HCT116 (cell line): ENCODE data around the gene ZNF578. TPM values are rescaled to one million over a fixed set of nuclear protein-coding genes. Genes with fewer than 3 reads are reported as not detected.

Experiments used
- ATAC-seq: fragments of 200-7000 bp; cut with Tn5 transposase; 2 replicates; pipeline ENCODE4 v1.9.1; 2020; ENCODE audit warnings: mild to moderate bottlenecking, moderate library complexity
- BruUV-seq: library from RNA; stranded (reverse); fragments of 400-500 nt; replicated peaks from 2 replicates; lab custom pipeline; 2021; lab: Mats Ljungman, UMichigan
- CTCF ChIA-PET: fragments of 300-600 bp; sonication (Branson Sonifier 250); formaldehyde crosslinking; loops from one replicate; lab custom pipeline; 2021; ENCODE audit warnings: antibody characterized with exemption; lab: Charles Lee
- POLR2A ChIA-PET: fragments of 300-600, 350-600 bp; sonication (Branson Sonifier 250); formaldehyde crosslinking; loops from one replicate; lab custom pipeline; 2021; ENCODE audit warnings: antibody characterized with exemption; lab: Charles Lee
- RAD21 ChIA-PET, 2 experiments: fragments of 300-600 bp; sonication (Branson Sonifier 250); formaldehyde crosslinking; loops; one replicate each; lab custom pipeline; 2023; ENCODE audit warnings: low total read pairs in 2 of 2; ENCODE audit not compliant: uncharacterized antibody in 2 of 2, unreplicated experiment in 2 of 2, low non-redundant PET in 1 of 2; lab: Charles Lee
- DNase-seq: peaks from one replicate; pipeline ENCODE4 v3.0.0-alpha.2; 2010; ENCODE audit warnings: low read depth, low spot score
- H2AFZ ChIP-seq: fragments of 200-600 bp; shearing (Covaris generic), sonication (generic); 2 replicates; pipeline ENCODE4 v1.6.1; 2017; ENCODE audit warnings: low read depth, mixed run types, mixed read lengths, antibody characterized with exemption, low read length; ENCODE audit not compliant: poor library complexity, severe bottlenecking
- H3K27ac ChIP-seq: 2 replicates; pipeline ENCODE4 v1.5.1; 2012; ENCODE audit warnings: low read depth, low read length
- H3K27me3 ChIP-seq: fragments of 200-600 bp; sonication (generic); 2 replicates; pipeline ENCODE4 v1.6.1; 2016; ENCODE audit warnings: mixed run types, low read length, mixed read lengths; ENCODE audit not compliant: insufficient read depth
- H3K36me3 ChIP-seq, 2 experiments: fragments of 200-500 bp in 1 of 2; fragments of 200-600 bp in 1 of 2; sonication (Bioruptor generic) in 1 of 2; sonication (generic) in 1 of 2; 2 replicates each; pipeline versions ENCODE4 v1.5.1 to v1.6.1; 2014 to 2016; ENCODE audit warnings: low read length in 2 of 2, inconsistent platforms in 1 of 2, mixed read lengths in 1 of 2, mixed run types in 1 of 2; ENCODE audit not compliant: insufficient read depth in 2 of 2, control insufficient read depth in 1 of 2
- H3K4me1 ChIP-seq, 2 experiments: fragments of 200-600 bp in 1 of 2; sonication (generic) in 1 of 2; 2 replicates each; pipeline versions ENCODE4 v1.5.1 to v1.6.1; 2012 to 2017; ENCODE audit warnings: low read length in 2 of 2, inconsistent platforms in 1 of 2, mild to moderate bottlenecking in 1 of 2, mixed read lengths in 1 of 2, mixed run types in 1 of 2, moderate library complexity in 1 of 2; ENCODE audit not compliant: insufficient read depth in 2 of 2, control insufficient read depth in 1 of 2
- H3K4me2 ChIP-seq: fragments of 200-600 bp; sonication (generic); 2 replicates; pipeline ENCODE4 v1.6.1; 2017; ENCODE audit warnings: mixed run types, low read length, mixed read lengths
- H3K4me3 ChIP-seq, 2 experiments: fragments of 200-600 bp in 1 of 2; sonication (generic) in 1 of 2; replicated peaks in 1 of 2; 2 replicates each; pipeline ENCODE4 v1.5.1; 2011 to 2016; ENCODE audit warnings: low read length in 2 of 2, control low read depth in 1 of 2, low read depth in 1 of 2, mild to moderate bottlenecking in 1 of 2, mixed read lengths in 1 of 2, mixed run types in 1 of 2
- H3K79me2 ChIP-seq: fragments of 200-600 bp; sonication (generic); 2 replicates; pipeline ENCODE4 v1.6.1; 2017; ENCODE audit warnings: mild to moderate bottlenecking, mixed run types, low read length, moderate library complexity, mixed read lengths; ENCODE audit not compliant: insufficient read depth
- H3K9ac ChIP-seq: fragments of 200-600 bp; sonication (generic); 2 replicates; pipeline ENCODE4 v1.6.1; 2016; ENCODE audit warnings: low read length, mixed read lengths
- H3K9me2 ChIP-seq: fragments of 200-600 bp; sonication (generic), shearing (Covaris generic); 2 replicates; pipeline ENCODE4 v1.6.1; 2017; ENCODE audit warnings: mixed run types, mild to moderate bottlenecking, moderate library complexity; ENCODE audit not compliant: insufficient read depth
- H3K9me3 ChIP-seq, 2 experiments: fragments of 200-500 bp in 1 of 2; fragments of 200-600 bp in 1 of 2; sonication (Bioruptor generic) in 1 of 2; sonication (generic) in 1 of 2; 2 replicates each; pipeline ENCODE4 v1.6.1; 2014 to 2017; ENCODE audit warnings: low read length in 2 of 2, mixed read lengths in 2 of 2, inconsistent platforms in 1 of 2, low read depth in 1 of 2, mild to moderate bottlenecking in 1 of 2, mixed run types in 1 of 2, moderate library complexity in 1 of 2; ENCODE audit not compliant: control insufficient read depth in 1 of 2, insufficient read depth in 1 of 2
- H4K20me1 ChIP-seq: fragments of 200-600 bp; sonication (generic), shearing (Covaris generic); 2 replicates; pipeline ENCODE4 v1.6.1; 2017; ENCODE audit warnings: mixed run types, mild to moderate bottlenecking, moderate library complexity; ENCODE audit not compliant: insufficient read depth
- CBX3 ChIP-seq: IDR thresholded peaks from 2 replicates; pipeline ENCODE4 v1.6.1; 2012; ENCODE audit warnings: low read depth
- CEBPB ChIP-seq: IDR thresholded peaks from 2 replicates; pipeline ENCODE4 v1.6.1; 2012; ENCODE audit warnings: low read depth
- EGR1 ChIP-seq: IDR thresholded peaks from 2 replicates; pipeline ENCODE4 v1.6.1; 2012; ENCODE audit warnings: low read depth
- ELF1 ChIP-seq: IDR thresholded peaks from 2 replicates; pipeline ENCODE4 v1.6.1; 2012; ENCODE audit warnings: low read depth, borderline replicate concordance
- EZH2 ChIP-seq: fragments of 200-600 bp; sonication (generic); IDR thresholded peaks from 2 replicates; pipeline ENCODE4 v1.6.1; 2017; ENCODE audit warnings: antibody characterized with exemption, mixed run types
- EZH2phosphoT487 ChIP-seq: fragments of 200-600 bp; IDR thresholded peaks from 2 replicates; pipeline ENCODE4 v1.6.1; 2018; ENCODE audit warnings: antibody characterized with exemption, borderline replicate concordance
- JUND ChIP-seq: IDR thresholded peaks from 2 replicates; pipeline ENCODE4 v1.6.1; 2012
- POLR2A ChIP-seq: IDR thresholded peaks from 2 replicates; pipeline ENCODE4 v1.7.0; 2011; ENCODE audit warnings: borderline replicate concordance; ENCODE audit not compliant: insufficient read depth, insufficient read length; ENCODE audit errors: extremely low read depth
- POLR2AphosphoS5 ChIP-seq: IDR thresholded peaks from 2 replicates; pipeline ENCODE4 v1.6.1; 2011; ENCODE audit warnings: mild to moderate bottlenecking, low read depth, low read length, moderate library complexity
- RAD21 ChIP-seq: IDR thresholded peaks from 2 replicates; pipeline ENCODE4 v1.6.1; 2012; ENCODE audit warnings: low read depth, mild to moderate bottlenecking
- SIN3A ChIP-seq: IDR thresholded peaks from 2 replicates; pipeline ENCODE4 v1.6.1; 2012; ENCODE audit warnings: low read depth
- SRF ChIP-seq: IDR thresholded peaks from 2 replicates; pipeline ENCODE4 v1.6.1; 2012; ENCODE audit warnings: low read depth
- TCF7L2 ChIP-seq: IDR thresholded peaks from 2 replicates; pipeline ENCODE4 v1.7.0; 2011; ENCODE audit warnings: borderline replicate concordance, inconsistent platforms; ENCODE audit not compliant: insufficient read depth, insufficient read length; ENCODE audit errors: extremely low read depth
- YY1 ChIP-seq: IDR thresholded peaks from 2 replicates; pipeline ENCODE4 v1.6.1; 2011; ENCODE audit warnings: low read length, low read depth, moderate library complexity, mild to moderate bottlenecking; ENCODE audit not compliant: insufficient replicate concordance; ENCODE audit errors: extremely low read depth
- ZNF274 ChIP-seq: fragments of 200-500 bp; sonication (Bioruptor generic); IDR thresholded peaks from 2 replicates; pipeline ENCODE4 v1.6.1; 2014; ENCODE audit warnings: mild to moderate bottlenecking, low read depth, low read length, inconsistent platforms
- intact Hi-C: fragments of 100-400 bp; cut with micrococcal nuclease; formaldehyde crosslinking; loops from 2 replicates; pipeline ENCODE4 v1.10.0; 2022
- total RNA-seq: library from RNA; stranded (reverse); gene quantifications from one replicate; pipeline ENCODE4 v1.2.1, GENCODE V29; 2021; ENCODE audit not compliant: unreplicated experiment
- TF ChIP-seq, protein P1 (sequence below): IDR thresholded peaks from 2 replicates; pipeline ENCODE4 v1.6.1; 2012
- TF ChIP-seq, protein P2 (sequence below): IDR thresholded peaks from 2 replicates; pipeline ENCODE4 v1.6.1; 2011; ENCODE audit warnings: mild to moderate bottlenecking, low read length, moderate library complexity; ENCODE audit not compliant: insufficient replicate concordance; ENCODE audit errors: extremely low read depth
- TF ChIP-seq, protein P3 (sequence below), 3 experiments: fragments of 200-600 bp in 1 of 3; sonication (generic) in 1 of 3; IDR thresholded peaks in 2 of 3; conservative IDR thresholded peaks in 1 of 3; 2 replicates each; pipeline ENCODE4 v1.5.1; 2012 to 2017; ENCODE audit warnings: low read depth in 2 of 3, low read length in 2 of 3, antibody characterized with exemption in 1 of 3, borderline replicate concordance in 1 of 3, control low read depth in 1 of 3, mild to moderate bottlenecking in 1 of 3, mixed read lengths in 1 of 3, mixed run types in 1 of 3, moderate library complexity in 1 of 3; ENCODE audit not compliant: insufficient read depth in 1 of 3

Gene ZNF578
- total RNA-seq, 1 experiment from 2014 or later = not detected

DNA sequence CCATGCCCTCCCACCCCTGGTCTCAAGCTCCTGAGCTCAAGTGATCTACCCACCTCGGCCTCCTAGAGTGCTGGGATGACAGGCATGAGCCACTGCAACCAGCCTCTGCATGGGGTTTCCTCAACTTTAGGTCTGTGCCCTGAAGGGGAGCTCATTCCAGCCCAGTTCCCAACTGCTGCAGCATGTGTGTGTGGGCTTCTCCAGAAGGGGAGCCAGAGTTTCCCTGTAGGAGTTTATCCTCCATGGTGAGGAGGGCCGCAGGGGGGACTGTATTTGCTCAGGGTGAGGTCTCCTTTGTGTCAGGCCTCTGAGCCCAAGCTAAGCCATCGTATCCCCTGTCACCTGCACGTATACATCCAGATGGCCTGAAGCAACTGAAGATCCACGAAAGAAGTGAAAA lies 62.8 kb downstream of the ZNF578 start:
- Histone ChIP-seq H3K4me3 (no peak overlapping the region), H3K9ac (no peak overlapping the region), H3K4me2 (no peak overlapping the region), H3K27ac (no peak overlapping the region), H2AFZ (no peak overlapping the region), H3K9me3 (peaks cover 3 to 4% of the 10 kb centered on the region in 2 experiments; a peak in 2 of 4 replicates), H3K36me3 (no peaks in the 10 kb centered on the region), H3K27me3 (no peaks in the 10 kb centered on the region)
- ATAC-seq (no peak), DNase-seq (no peak)
- ChIA-PET RAD21 (no interaction called here), POLR2A (no interaction called here)
- intact Hi-C loops = no loop called here
- no TSS peak for BruUV-seq
- TF ChIP-seq SRF = no peak
- TF ChIP-seq, protein P1, sequence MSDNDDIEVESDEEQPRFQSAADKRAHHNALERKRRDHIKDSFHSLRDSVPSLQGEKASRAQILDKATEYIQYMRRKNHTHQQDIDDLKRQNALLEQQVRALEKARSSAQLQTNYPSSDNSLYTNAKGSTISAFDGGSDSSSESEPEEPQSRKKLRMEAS = no peak
- no peak for TF ChIP-seq EGR1
- TF ChIP-seq JUND = no peak
- no peak for TF ChIP-seq TCF7L2
- no peak for TF ChIP-seq EZH2phosphoT487
- no peak for TF ChIP-seq SIN3A
- no peak for TF ChIP-seq POLR2A
- no peak for TF ChIP-seq POLR2AphosphoS5
- no peak for TF ChIP-seq EZH2
- TF ChIP-seq ELF1 = no peak
- TF ChIP-seq, all 23 proteins: peak for 0
- Histone ChIP-seq H3K4me1 (no peaks in the 10 kb centered on the region), H3K9me2 (no peaks in the 10 kb centered on the region), H3K79me2 (no peaks in the 10 kb centered on the region), H4K20me1 (no peaks in the 10 kb centered on the region)
- CTCF ChIA-PET = no interaction called here

DNA sequence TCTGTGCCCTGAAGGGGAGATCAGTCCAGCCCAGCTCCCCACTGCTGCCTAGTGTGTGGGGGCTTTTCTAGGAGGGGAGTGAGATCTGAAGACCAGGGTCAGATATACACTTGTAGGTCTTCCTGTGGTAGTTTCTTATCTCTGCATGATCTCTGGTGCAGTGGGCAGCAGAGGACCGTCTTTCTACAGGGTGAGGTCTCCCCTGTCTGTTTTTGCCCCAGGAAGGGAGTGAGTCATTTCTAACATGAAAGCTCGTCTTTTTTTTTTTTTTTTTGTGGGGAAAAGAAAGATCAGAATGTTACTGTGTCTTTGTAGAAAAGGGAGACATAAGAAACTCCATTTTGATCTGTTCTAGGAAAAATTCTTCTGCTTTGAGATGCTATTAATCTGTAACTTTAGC lies 65.3 kb downstream of the ZNF578 start:
- no peak overlapping the region for H3K4me3 ChIP-seq
- H3K9me2 ChIP-seq = no peaks in the 10 kb centered on the region
- DNase-seq = no peak
- TF ChIP-seq CEBPB = no peak
- TF ChIP-seq ELF1 = no peak
- no peak for TF ChIP-seq TCF7L2
- TF ChIP-seq ZNF274 = no peak
- no peak for TF ChIP-seq EZH2phosphoT487
- TF ChIP-seq, protein P2, sequence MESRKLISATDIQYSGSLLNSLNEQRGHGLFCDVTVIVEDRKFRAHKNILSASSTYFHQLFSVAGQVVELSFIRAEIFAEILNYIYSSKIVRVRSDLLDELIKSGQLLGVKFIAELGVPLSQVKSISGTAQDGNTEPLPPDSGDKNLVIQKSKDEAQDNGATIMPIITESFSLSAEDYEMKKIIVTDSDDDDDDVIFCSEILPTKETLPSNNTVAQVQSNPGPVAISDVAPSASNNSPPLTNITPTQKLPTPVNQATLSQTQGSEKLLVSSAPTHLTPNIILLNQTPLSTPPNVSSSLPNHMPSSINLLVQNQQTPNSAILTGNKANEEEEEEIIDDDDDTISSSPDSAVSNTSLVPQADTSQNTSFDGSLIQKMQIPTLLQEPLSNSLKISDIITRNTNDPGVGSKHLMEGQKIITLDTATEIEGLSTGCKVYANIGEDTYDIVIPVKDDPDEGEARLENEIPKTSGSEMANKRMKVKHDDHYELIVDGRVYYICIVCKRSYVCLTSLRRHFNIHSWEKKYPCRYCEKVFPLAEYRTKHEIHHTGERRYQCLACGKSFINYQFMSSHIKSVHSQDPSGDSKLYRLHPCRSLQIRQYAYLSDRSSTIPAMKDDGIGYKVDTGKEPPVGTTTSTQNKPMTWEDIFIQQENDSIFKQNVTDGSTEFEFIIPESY = no peak
- TF ChIP-seq CBX3 = no peak
- TF ChIP-seq EZH2 = no peak
- TF ChIP-seq RAD21 = no peak
- TF ChIP-seq JUND = no peak
- no peak for TF ChIP-seq YY1
- TF ChIP-seq, protein P3, sequence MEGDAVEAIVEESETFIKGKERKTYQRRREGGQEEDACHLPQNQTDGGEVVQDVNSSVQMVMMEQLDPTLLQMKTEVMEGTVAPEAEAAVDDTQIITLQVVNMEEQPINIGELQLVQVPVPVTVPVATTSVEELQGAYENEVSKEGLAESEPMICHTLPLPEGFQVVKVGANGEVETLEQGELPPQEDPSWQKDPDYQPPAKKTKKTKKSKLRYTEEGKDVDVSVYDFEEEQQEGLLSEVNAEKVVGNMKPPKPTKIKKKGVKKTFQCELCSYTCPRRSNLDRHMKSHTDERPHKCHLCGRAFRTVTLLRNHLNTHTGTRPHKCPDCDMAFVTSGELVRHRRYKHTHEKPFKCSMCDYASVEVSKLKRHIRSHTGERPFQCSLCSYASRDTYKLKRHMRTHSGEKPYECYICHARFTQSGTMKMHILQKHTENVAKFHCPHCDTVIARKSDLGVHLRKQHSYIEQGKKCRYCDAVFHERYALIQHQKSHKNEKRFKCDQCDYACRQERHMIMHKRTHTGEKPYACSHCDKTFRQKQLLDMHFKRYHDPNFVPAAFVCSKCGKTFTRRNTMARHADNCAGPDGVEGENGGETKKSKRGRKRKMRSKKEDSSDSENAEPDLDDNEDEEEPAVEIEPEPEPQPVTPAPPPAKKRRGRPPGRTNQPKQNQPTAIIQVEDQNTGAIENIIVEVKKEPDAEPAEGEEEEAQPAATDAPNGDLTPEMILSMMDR (IDR thresholded peaks at IDR 0.05 in 2 of 3, conservative IDR thresholded peaks at IDR 0.05 in 1 of 3; ENCODE audit: borderline replicate concordance in 1 of 3, insufficient read depth in 1 of 3, low read depth in 2 of 3, low read length in 2 of 3) = no peak

More for the DNA sequence above, 65.3 kb downstream of the ZNF578 start:
- Histone ChIP-seq H2AFZ (no peak overlapping the region), H4K20me1 (no peaks in the 10 kb centered on the region), H3K27ac (no peak overlapping the region), H3K9me3 (peaks cover 3 to 4% of the 10 kb centered on the region in 2 experiments; a peak in 2 of 4 replicates), H3K9ac (no peak overlapping the region), H3K79me2 (no peaks in the 10 kb centered on the region), H3K4me1 (no peaks in the 10 kb centered on the region), H3K4me2 (no peak overlapping the region), H3K27me3 (no peaks in the 10 kb centered on the region), H3K36me3 (no peaks in the 10 kb centered on the region)
- POLR2A ChIA-PET = no interaction called here
- BruUV-seq = no TSS peak
- intact Hi-C loops = no loop called here
- CTCF ChIA-PET = no interaction called here
- no peak for ATAC-seq
- RAD21 ChIA-PET = no interaction called here
